Epithelial cell of esophagus (primary cell): Measurements from ENCODE around the gene CFAP69.

Experiments used
- DNase-seq: peaks from one replicate; pipeline ENCODE4 v3.0.0; 2010; ENCODE audit warnings: low read depth
- H3K4me3 ChIP-seq: 2 replicates; pipeline ENCODE4 v1.5.1; 2011; ENCODE audit warnings: mild to moderate bottlenecking, low read length, control low read depth
- TF ChIP-seq, protein P1 (sequence below): IDR thresholded peaks from 2 replicates; pipeline ENCODE4 v1.5.1; 2011; ENCODE audit warnings: low read depth, mild to moderate bottlenecking, low read length, control low read depth, inconsistent platforms; ENCODE audit not compliant: insufficient read depth; ENCODE audit errors: missing control alignments

Gene CFAP69

DNA sequence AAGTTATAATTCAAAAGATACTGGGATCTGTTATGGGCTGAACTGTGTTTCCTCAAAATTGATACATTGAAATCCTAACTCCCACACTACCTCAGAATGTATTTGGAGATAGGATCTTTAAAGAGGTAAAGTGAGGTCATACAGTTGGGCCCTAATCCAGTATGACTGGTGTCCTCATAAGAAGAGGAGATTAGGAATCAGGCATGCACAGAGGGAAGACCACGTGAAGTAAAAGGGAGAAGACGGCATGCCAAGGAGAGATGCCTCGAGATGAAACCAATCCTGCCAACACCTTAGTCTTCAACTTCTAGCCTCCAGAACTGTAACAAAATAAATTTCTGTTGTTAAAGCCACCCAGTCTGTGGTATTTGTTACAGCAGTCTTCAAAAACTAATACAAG lies 5.9 kb upstream of the CFAP69 start:
- no peak for DNase-seq
- no peak overlapping the region for H3K4me3 ChIP-seq
- TF ChIP-seq, protein P1, sequence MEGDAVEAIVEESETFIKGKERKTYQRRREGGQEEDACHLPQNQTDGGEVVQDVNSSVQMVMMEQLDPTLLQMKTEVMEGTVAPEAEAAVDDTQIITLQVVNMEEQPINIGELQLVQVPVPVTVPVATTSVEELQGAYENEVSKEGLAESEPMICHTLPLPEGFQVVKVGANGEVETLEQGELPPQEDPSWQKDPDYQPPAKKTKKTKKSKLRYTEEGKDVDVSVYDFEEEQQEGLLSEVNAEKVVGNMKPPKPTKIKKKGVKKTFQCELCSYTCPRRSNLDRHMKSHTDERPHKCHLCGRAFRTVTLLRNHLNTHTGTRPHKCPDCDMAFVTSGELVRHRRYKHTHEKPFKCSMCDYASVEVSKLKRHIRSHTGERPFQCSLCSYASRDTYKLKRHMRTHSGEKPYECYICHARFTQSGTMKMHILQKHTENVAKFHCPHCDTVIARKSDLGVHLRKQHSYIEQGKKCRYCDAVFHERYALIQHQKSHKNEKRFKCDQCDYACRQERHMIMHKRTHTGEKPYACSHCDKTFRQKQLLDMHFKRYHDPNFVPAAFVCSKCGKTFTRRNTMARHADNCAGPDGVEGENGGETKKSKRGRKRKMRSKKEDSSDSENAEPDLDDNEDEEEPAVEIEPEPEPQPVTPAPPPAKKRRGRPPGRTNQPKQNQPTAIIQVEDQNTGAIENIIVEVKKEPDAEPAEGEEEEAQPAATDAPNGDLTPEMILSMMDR: no peak

DNA sequence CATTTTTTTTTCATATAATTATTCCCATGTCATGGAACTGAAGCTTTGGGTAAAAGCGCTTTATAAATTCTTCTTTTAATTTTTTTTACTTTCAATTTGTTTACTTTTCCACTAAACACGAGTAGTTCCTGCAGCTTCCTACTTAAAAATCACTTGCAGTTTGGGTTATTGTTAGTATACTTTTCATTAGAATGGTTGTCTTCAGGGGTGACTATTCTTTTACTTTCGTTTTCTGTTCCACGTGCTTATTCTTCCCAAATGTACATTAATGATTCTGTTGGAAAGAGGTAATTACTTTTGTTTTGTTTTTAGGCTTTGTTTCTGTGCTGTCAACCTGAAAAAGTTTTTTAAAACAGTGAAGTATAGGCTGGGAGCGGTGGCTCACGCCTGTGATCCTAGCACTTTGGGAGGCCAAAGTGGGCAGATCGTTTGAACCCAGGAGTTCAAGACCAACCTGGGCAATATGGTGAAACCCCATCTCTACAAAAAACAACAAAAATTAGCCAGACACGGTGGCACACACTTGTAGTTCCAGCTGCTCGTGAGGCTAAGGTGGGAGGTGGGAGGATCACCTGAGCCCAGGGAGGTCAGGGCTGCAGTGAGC lies 5.2 kb upstream of the CFAP69 start:
- no peak overlapping the region for H3K4me3 ChIP-seq
- TF ChIP-seq, protein P1: no peak
- DNase-seq: no peak

DNA sequence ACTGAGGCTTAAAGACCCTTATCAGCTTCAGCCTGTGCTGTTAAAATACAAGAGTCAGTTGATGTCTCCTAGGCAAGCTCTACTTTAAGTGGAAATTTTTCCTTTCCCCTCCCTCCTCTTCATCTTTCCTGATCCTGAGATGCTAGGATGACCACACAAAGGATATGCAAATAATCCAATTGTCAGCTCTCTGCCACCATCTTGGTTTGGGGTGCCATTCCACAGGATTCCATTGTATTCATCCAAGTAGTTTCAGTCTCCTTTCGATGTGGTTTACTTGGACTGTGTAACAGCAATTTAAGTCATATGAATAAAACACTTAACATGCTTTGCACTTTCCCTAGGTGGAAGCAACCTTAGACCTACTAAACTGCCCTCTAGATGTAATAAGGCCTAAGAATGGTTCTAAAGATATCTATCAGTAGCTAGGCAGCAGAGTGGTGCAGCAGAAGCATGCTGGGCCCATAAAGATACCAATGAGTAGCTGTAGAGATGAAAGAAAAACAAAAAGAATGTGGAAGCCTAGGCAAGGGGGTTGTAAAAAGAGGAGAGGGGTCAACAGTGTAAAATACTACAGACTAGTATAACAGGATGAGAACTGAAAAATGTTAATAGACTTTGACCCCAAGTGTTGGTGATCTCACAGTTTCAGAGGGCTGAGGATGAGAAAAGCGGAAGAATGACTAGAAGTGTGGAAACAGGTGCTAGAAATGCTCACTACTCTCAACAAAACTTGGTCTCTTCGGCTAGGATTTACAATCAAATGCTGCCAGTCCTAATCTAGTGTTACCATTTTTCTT lies 2.4 kb upstream of the CFAP69 start:
- H3K4me3 ChIP-seq: no peak overlapping the region
- TF ChIP-seq, protein P1: no peak
- DNase-seq: no peak

DNA sequence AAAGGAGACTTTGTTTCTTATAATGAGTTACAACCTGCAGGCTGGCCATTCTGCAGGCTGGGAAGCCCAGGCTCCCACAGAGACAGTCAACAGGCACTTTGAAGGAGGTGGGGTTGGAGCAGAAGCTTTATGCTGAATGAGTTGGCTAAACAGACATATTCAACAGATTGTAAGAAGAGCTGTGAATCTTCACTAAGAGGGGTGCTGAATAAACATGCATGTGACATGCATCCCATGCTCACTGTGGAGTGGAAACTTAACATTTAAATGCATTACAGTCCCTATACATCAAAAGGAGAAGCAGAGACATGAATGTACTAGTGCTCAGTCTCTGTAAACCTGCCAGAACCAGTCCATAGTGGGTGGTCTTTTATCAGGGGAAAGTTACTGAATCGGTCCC lies 1.4 kb upstream of the CFAP69 start:
- no peak overlapping the region for H3K4me3 ChIP-seq
- no peak for DNase-seq
- TF ChIP-seq, protein P1: no peak

DNA sequence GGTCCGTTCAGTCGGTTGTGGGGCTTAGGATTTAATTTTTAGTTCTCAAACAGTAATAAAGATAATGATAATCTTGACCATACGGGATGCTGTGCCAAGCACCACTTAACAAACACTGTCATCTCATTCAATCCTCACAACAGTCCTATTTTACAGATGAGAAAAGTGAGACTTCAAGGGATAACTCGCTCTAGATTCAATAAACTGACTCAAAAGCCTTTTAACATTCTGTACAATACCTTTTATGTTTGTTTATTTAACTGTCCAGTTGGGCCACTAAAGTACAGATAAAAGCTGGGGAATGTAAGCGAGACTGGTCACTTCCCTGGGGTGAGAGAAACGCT lies 437 bp upstream of the CFAP69 start:
- peak overlapping the region; percentile 88 for H3K4me3 ChIP-seq
- no peak for DNase-seq
- TF ChIP-seq, protein P1: no peak

DNA sequence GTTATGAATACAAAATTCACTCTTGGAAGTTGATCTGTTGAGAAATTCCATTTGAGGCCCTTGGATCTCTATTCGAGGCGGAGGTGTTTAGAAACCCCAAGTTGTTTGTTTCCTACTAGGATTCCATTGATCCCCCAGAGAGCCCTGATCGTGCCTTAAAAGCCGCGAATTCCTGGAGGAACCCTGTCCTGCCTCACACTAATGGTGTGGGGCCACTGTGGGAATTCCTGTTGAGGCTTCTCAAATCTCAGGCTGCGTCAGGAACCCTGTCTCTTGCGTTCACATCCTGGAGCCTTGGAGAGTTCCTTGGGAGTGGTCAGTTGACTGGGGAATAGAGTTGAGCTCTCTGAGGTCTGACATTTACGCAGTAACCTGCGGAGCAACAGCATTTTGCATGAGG lies 1.2 kb downstream of the CFAP69 start:
- peak overlapping the region; percentile 88 for H3K4me3 ChIP-seq
- TF ChIP-seq, protein P1: no peak
- no peak for DNase-seq

DNA sequence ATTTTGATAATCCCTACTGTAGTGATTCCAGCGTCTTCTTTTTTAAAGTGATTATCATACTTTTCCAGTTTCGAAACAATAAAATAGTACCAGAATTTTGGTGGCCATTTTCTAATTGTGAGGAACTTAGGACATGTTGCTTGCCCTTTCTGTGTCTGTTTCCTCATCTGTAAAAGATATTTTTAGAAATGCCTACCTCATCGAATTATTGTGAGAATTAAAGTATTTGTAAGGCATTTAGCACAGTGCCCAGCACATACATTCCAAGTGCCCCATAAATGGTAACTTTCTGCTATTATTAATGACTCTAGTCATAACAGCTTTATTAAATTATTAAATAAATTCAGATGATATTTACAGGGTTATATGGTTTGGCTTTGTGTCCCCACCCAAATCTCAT lies 3.7 kb downstream of the CFAP69 start:
- no peak for DNase-seq
- TF ChIP-seq, protein P1: no peak

More for the DNA sequence above, 3.7 kb downstream of the CFAP69 start:
- H3K4me3 ChIP-seq: no peak overlapping the region
